GM18508 (cell line): ENCODE data around the gene KRT82.

Experiments used
- ATAC-seq: cut with Tn5 transposase; IDR thresholded peaks from one replicate; pipeline ENCODE4 v1.9.1; 2021; ENCODE audit warnings: moderate number of reproducible peaks; ENCODE audit not compliant: insufficient read depth, unreplicated experiment

KRT82 gene

GRCh38 chr12:52436000-52436827 is 30.1 kb upstream of the KRT82 start:
- ATAC-seq = no peak

DNA sequence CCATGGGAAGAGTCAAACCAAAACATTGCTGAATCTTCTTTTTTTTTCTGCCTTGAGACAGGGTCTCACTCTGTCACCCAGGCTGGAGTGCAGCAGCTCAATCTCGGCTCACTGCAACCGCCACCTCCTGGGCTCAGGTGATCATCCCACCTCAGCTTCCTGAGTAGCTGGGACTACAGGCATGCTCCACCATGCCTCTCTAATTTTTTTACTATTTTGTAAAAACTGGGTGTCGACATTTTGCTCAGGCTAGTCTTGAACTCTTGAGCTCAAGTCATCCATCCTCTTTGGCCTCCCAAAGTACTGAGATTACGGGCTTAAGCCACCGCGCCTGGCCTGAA is 29.5 kb upstream of the KRT82 start:
- no peak for ATAC-seq

DNA sequence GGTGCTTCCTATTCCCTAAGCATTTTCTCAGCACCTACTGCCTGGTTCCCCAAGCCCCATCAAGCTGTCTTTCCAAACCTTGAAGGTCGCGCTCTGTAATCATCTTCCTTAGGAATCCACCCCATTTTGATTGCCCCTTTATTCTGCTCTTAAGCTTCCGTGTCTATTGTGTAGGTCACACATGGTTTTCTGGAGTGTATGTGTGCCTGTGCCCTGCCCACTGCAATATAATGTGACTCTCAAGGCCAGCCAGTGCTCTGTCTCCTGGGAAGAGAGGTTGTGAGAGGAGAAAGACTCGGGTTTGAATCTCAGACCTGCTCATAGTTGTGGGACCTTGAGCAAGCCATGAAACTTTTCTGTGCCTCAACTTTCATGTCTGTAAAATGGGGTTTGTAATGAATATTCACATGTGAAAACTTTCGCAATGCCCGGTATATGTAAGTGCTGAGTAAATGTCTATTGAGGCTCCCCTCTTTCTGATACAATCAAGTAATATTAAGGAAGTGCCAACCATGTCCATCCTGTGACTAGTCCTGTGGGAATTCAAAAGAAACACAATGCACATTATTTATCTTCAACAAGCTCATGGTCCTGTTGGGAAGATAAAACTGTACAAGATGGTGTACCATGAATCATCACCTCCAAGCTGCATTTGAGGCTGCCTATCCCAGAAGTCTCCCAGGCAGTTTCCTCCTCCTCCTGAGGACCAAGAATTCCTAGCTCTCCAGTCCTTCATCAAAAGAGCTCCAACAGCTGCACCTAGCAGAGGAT is 28.8 kb upstream of the KRT82 start:
- no peak for ATAC-seq

DNA sequence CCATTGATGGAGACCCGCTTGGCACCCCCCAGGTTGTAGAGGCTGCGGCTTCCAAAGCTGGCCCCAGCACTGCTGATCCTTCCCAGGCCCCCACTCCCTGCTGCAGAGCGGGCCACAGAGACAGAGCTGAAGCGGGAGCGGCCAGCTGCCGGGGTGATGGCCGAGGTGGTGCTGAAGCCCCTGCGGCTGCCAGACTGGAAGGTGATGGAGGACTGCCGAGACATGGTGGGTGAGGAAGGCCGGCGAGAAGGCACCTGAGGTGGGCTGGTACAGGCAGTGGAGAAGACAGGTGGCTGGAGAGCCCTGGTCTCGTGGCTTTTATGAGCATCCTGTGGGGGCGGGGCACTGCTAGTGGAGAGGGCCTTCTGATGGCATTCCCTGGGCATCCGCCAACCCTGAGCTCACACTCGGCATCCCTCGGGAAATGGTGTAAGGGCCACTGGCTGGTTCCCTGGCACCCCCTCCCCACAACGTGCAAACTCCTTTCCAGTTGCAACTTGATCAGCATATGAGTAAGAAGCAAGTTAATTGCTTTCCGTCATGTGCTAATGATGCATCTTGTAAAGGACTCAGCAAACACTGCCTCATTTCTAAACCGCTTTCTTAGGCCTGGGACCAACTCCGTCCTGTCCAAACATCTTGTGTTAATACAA is 28.1 kb upstream of the KRT82 start, which contains the start of gene KRT75:
KRT75 (minus strand) TSS at position 291 of the 653 bp plus-strand sequence; CDS start at position 224, 67 bp downstream.
- no peak for ATAC-seq

GRCh38 chr12:52433501-52434080 is 27.5 kb upstream of the KRT82 start:
- no peak for ATAC-seq

- ATAC-seq = no peak
These were observed 26.5 kb upstream of the KRT82 start for GRCh38 chr12:52432559-52433207.

DNA sequence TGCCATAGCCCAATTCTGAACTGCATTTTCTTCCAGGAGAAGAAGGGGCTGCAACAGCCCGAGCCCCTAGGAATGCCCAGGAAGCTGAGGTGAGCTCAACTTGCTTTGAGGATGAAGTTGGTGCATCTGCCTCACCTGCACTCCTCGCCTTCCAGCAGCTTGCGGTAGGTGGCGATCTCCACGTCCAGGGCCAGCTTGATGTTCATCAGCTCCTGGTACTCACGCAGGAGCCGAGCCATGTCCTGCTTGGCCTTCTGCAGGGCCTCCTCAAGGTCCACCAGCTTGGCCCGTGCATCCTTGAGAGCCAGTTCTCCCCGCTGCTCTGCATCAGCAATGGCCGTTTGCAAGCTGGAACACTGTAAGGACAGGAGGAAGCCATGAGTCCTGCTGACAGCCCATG is 22.0 kb upstream of the KRT82 start:
- ATAC-seq = no peak

DNA sequence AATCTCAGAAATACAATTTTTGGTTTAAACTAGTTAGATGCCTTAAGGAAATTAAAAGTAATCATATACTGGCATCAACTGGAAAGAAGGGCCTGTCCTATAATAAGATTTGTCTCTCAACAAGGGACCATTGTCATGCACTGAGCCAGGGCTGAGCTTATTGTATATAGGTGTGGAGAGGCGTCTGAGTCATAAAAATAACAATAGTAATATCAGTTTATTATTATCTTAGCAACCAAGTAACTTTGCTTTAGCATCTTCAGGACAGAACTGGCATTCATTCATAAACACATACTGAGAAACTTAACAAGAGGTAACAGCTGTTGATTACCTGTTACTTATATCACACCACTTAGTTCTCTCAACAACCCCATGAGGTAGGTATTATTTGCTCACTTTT is 20.9 kb upstream of the KRT82 start:
- ATAC-seq = no peak

DNA sequence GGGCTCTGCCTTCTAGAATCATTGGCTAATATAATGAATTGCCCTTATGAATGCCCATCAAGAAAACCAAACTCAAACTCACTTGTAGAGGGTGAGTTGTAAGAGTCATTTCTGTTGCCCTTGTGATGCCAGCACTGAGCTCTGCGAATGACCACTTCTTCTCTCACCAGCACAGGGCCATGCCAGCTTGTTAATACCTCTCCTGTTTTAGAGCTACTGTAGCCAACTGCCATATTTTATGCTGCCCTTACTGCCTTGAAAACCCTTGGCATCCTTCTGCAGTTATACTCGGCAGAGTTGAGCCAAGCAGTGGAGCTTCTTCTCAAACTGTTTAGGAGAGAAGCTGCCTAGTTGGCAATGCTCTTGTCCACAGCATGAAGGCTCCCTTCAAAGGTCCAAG is 19.9 kb upstream of the KRT82 start:
- no peak for ATAC-seq

GRCh38 chr12:52425466-52425865 is 19.3 kb upstream of the KRT82 start:
- ATAC-seq = no peak

DNA sequence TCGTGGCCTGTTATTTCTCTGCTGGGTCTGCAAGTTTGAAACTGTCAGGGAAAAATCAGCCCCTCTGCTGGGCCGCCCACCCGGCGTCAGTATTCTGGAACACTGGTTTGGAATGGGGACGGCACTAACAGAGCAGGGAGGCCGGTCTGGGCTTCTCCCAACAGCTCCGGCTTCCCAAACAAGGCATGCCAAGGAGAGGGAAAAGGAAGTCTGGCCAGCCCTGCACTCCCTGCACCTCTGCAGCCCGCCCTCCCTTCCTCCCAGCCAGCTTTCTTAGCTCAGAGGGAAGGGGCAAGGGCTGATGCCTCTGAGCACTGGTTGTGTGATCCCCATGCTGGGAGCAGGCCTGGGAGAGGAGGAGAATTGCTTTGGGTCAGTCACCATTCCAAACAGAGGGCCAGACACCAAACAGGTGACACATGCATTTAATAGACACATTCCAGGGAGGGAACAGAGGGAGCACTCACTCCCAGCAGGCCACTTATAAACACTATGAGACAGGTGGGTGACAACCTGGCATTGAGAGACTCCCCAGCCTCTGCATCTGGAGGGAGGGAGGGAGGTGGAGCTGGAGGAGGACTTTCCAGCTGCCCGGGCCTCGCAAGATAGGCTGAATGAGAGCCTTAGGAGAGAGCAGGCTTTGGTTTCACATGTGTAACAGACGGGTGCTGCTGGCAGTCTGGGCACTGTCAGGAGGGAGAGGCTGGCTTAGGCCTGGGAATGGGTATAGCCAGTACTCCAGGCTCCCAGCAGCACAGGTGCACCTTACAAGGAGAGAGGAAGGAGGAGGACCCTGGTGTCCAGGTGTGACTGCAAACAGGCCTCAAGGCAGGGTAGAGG is 17.7 kb upstream of the KRT82 start:
- no peak for ATAC-seq

- no peak for ATAC-seq
These were observed 16.9 kb upstream of the KRT82 start for GRCh38 chr12:52423035-52423434.

DNA sequence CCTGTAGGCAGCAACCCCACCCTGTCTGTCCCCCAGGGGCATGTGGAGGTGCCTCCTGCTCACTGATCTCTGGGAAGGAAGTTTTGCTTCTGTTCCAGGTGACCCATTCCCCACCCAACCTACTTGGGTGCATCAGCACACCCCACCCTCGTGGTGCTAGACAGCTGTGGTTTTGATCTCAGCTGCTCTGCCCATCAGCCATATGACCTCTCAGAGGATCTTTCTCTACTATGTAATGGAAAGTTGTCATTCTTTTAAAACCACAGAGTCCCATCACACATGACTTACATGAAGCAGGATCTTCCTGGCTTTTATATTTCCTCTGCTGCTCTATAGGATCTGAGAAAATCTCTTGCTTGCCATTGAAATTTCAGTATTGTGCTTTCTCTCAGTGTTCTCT is 13.5 kb upstream of the KRT82 start:
- no peak for ATAC-seq

DNA sequence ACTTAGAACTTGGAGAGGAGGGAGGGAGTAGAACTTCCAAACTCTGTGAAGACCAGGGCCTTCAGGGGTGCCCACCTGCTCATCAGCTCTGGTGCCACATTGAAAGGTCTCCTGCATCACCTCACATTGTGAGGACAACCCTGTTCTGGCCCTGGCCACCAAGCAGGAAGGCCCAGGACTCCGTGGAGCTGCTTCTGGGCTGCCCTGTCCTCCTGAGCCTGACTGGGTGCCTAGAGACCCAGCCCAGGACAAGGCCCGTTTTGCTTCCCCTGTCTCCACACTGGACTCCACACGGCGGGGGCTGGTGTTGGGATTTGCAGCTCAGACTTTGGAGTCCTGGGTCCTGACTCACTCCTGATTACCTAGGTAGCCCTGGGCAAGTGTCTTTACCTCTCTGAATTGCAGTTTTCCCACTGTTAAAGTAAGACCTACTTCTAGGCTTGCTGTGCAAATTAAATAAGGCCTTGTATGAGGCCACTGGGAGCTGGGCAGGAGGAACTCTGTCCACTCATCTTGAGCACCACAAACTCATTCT is 12.5 kb upstream of the KRT82 start:
- no peak for ATAC-seq

DNA sequence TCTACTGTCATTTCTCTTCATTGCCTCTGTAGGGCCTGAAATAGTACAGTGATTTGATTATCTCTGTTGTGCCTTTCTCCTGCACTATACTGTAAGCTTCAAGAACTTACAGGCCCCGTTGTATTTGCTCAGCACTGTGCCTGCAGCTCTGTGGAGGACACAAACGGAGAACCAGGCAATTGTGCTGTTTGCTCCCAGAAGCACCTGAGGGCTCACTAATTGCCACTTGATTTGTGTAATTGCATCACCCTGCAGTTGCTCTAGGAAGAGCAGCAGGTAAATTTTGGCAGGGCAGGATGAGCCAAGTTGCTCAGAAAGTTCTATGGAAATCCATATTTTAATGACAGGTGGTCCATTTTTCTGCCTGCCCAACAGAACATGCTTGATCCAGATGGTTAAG is 11.6 kb upstream of the KRT82 start:
- ATAC-seq = no peak

- no peak for ATAC-seq
These were observed 10.7 kb upstream of the KRT82 start for GRCh38 chr12:52416795-52417194.

DNA sequence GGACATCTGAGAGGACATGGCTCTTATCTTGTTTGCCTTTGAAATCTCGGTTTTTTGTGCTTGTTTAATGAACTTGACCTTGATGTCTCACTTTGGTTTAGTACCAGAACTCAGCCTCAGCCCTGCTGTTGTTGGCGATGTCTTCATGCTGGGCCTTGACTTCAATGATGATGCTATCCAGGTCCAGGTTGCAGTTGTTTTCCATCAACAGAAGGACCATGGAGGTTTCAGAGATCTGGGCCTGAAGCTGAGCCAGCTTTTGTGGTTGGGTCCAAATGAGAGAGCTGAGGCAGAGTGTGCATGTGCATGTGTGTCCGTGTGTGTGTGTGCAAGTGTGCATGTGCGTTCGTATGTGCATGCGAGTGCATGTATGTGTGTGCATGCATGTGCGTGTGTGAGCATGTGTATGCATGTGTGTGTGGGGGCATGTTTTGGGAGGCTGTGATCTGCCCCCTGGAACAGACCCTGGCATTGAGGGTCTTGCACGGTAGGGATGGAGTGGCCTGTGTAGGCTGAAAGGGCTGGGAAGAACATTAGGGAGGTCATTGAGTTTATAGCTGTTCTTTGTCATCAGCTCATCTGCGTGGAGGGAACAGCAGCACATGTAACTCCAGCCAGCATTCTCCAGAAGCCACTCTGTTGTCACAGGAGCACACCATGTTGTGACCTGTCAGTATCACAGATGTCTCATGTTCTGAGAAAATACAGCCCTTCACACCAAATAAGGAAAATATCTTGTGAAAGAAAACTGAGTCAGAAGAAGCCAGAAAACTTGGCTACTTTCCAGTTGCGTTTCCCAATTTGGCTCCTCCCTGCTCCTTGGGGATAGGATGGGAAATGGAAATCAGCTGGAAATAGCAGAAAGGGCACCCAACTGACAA is 10.0 kb upstream of the KRT82 start:
- ATAC-seq = no peak

DNA sequence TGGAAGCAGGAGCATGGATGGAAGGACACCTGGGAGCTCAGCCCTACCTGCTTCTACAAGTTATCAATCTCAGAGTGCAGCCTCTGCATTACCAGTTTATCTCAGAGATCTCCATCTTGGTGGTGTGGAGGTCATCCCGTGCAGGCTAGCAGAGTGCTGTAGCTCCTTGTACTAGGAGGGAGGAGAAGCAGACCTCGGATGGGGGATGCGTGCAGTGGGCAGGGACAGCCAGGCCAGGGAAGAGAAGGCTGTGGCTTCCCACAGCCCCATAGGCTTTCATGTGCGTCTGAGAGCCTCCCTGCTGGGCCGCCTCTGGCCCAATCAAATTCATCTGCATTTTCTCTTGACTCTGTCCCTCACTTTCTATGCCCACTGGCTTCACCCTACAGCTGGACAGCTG is 8.8 kb upstream of the KRT82 start:
- ATAC-seq = no peak
